Endothelial cell of umbilical vein (primary cell): Measurements from ENCODE around the gene SNCAIP. TPM values are rescaled to one million over a fixed set of nuclear protein-coding genes. Genes with fewer than 3 reads are reported as not detected.
"Not testable (repeated sequence)": the region's sequence is repeated elsewhere in the genome, so short reads cannot be mapped to it uniquely, and the experiment has no call there.

ENCODE experiments used
- BruUV-seq: library from RNA; stranded (reverse); fragments of 400-500 nt; replicated peaks from 2 replicates; lab custom pipeline; 2021; lab: Mats Ljungman, UMichigan
- CTCF ChIA-PET: fragments of 300-600, 350-600 bp; sonication (Branson Sonifier 250); formaldehyde crosslinking; loops from one replicate; lab custom pipeline; 2021; ENCODE audit warnings: antibody characterized with exemption, inconsistent platforms; lab: Charles Lee
- POLR2A ChIA-PET: fragments of 300-600, 350-600 bp; sonication (Branson Sonifier 250); formaldehyde crosslinking; loops from one replicate; lab custom pipeline; 2021; ENCODE audit warnings: antibody characterized with exemption, inconsistent platforms; lab: Charles Lee
- DNase-seq: peaks from one replicate; pipeline ENCODE4 v3.0.0-alpha.2; 2011; ENCODE audit warnings: low read depth, low spot score
- FAIRE-seq: peaks from 2 replicates; lab custom pipeline; 2011; peaks lifted over from hg19 to GRCh38; lab: Jason Lieb, UNC
- H2AFZ ChIP-seq: 2 replicates; pipeline ENCODE4 v1.6.0; 2012; ENCODE audit warnings: low read depth, low read length, control low read depth, inconsistent platforms
- H3K27ac ChIP-seq: 2 replicates; pipeline ENCODE4 v1.5.1; 2011; ENCODE audit warnings: low read depth, mild to moderate bottlenecking, control low read depth, low read length, moderate library complexity; ENCODE audit not compliant: insufficient read depth
- H3K27me3 ChIP-seq, 2 experiments: 2 replicates each; pipeline versions ENCODE4 v1.6.0 to v1.6.1; 2011; ENCODE audit warnings: low read length in 2 of 2, mixed read lengths in 1 of 2; ENCODE audit not compliant: control insufficient read depth in 2 of 2, insufficient read depth in 2 of 2
- H3K36me3 ChIP-seq, 2 experiments: 2 replicates in 1 of 2; 3 replicates in 1 of 2; pipeline ENCODE4 v1.5.1; 2011; ENCODE audit warnings: low read length in 2 of 2, mild to moderate bottlenecking in 1 of 2, moderate library complexity in 1 of 2; ENCODE audit not compliant: control insufficient read depth in 2 of 2, insufficient read depth in 2 of 2; ENCODE audit errors: extremely low read depth in 1 of 2
- H3K4me1 ChIP-seq: 3 replicates; pipeline ENCODE4 v1.5.1; 2011; ENCODE audit warnings: mild to moderate bottlenecking, low read length; ENCODE audit not compliant: control insufficient read depth, insufficient read depth; ENCODE audit errors: extremely low read depth
- H3K4me2 ChIP-seq: 2 replicates; pipeline ENCODE4 v1.6.1; 2011; ENCODE audit warnings: low read length, control low read depth, mixed read lengths; ENCODE audit not compliant: insufficient read depth
- H3K4me3 ChIP-seq, 3 experiments: fragments of 200-600 bp in 1 of 3; sonication (generic), shearing (Covaris generic) in 1 of 3; replicated peaks in 1 of 3; 2 replicates each; pipeline ENCODE4 v1.5.1; 2011 to 2016; ENCODE audit warnings: control low read depth in 3 of 3, low read length in 3 of 3, mild to moderate bottlenecking in 2 of 3, inconsistent platforms in 1 of 3, low read depth in 1 of 3, moderate library complexity in 1 of 3; ENCODE audit not compliant: insufficient read depth in 1 of 3
- H3K79me2 ChIP-seq: 2 replicates; pipeline ENCODE4 v1.6.0; 2012; ENCODE audit warnings: low read length, inconsistent platforms; ENCODE audit not compliant: control insufficient read depth, insufficient read depth
- H3K9ac ChIP-seq: replicated peaks from 2 replicates; pipeline ENCODE3; 2011; ENCODE audit warnings: low read length, control low read depth; ENCODE audit not compliant: insufficient read depth; ENCODE audit errors: extremely low read depth
- H3K9me1 ChIP-seq: replicated peaks from 3 replicates; pipeline ENCODE4 v1.6.0; 2011; ENCODE audit warnings: mild to moderate bottlenecking, low read length; ENCODE audit not compliant: control insufficient read depth, insufficient read depth; ENCODE audit errors: extremely low read depth
- H3K9me3 ChIP-seq: replicated peaks from 2 replicates; pipeline ENCODE4 v1.5.1; 2012; ENCODE audit warnings: low read length, inconsistent platforms; ENCODE audit not compliant: control insufficient read depth, insufficient read depth
- H4K20me1 ChIP-seq: replicated peaks from 2 replicates; pipeline ENCODE3; 2011; ENCODE audit warnings: mild to moderate bottlenecking, low read length; ENCODE audit not compliant: control insufficient read depth, insufficient read depth; ENCODE audit errors: extremely low read depth
- EZH2 ChIP-seq: IDR thresholded peaks from 2 replicates; pipeline ENCODE4 v1.6.1; 2012; ENCODE audit warnings: borderline replicate concordance, low read depth, mild to moderate bottlenecking, moderate library complexity, low read length, inconsistent platforms; ENCODE audit not compliant: severe bottlenecking
- FOS ChIP-seq: IDR thresholded peaks from 2 replicates; pipeline ENCODE4 v1.6.1; 2011; ENCODE audit warnings: mild to moderate bottlenecking, low read length, moderate library complexity, borderline replicate concordance; ENCODE audit not compliant: insufficient read depth
- GATA2 ChIP-seq: IDR thresholded peaks from 2 replicates; pipeline ENCODE4 v1.7.0; 2011; ENCODE audit warnings: low read depth, mild to moderate bottlenecking, moderate library complexity, mixed read lengths, low read length; ENCODE audit not compliant: insufficient read length, insufficient read depth
- POLR2AphosphoS5 ChIP-seq: IDR thresholded peaks from 2 replicates; pipeline ENCODE4 v1.6.1; 2012; ENCODE audit warnings: low read depth, mild to moderate bottlenecking, control low read depth, low read length, moderate library complexity; ENCODE audit not compliant: insufficient read depth
- dilution Hi-C: fragments of 300-500 bp; cut with MboI; formaldehyde crosslinking; loops from one replicate; pipeline ENCODE4 v1.15.0; 2019; ENCODE audit warnings: low sequenced_read_pairs; ENCODE audit not compliant: extremely low pct_ligation_motif_present
- intact Hi-C: fragments of 100-400 bp; cut with micrococcal nuclease; formaldehyde crosslinking; loops from one replicate; pipeline ENCODE4 v1.10.0; 2022
- polyA plus RNA-seq, 4 experiments: library from polyadenylated mRNA; depleted of rRNA in 3 of 4; stranded (reverse) in 3 of 4; unstranded in 1 of 4; fragments of >200 nt; gene quantifications; 2 replicates each; pipeline versions ENCODE4 v1.2.1 to v1.2.3, GENCODE V29; 2011 to 2012; ENCODE audit warnings: missing spikeins in 1 of 4
- total RNA-seq: library from RNA; stranded (reverse); gene quantifications from 2 replicates; pipeline ENCODE4 v1.2.3, GENCODE V29; 2021
- TF ChIP-seq, protein P1 (sequence below): IDR thresholded peaks from 2 replicates; pipeline ENCODE4 v1.6.1; 2011; ENCODE audit not compliant: insufficient read depth, insufficient read length

The SNCAIP gene
- total and polyA plus RNA-seq, 2 donors (not counting 3 experiments of a cell fraction or from before 2014, with no cell fraction given): 13.1 to 42.0 TPM

DNA sequence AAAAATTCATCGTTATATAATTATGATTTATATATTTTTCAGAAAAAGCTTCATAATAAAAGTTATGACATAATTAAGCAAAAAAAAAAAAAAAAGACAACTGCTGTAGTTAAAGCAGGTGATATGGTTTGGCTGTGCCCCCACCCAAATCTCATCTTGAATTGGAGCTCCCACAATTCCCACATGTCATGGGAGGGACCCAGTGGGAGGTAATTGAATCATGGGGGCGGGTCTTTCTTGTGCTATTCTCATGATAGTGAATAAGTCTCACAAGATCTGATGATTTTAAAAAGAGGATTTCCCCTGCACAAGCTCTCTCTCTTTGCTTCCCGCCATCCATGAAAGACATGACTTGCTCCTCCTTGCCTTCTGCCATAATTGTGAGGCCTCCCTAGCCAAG is 41.3 kb downstream of the SNCAIP start:
- H3K27ac ChIP-seq, H3K9me3 ChIP-seq, H3K4me3 ChIP-seq, H3K9ac ChIP-seq, H3K27me3 ChIP-seq, FAIRE-seq, DNase-seq, dilution Hi-C loops, H3K9me1 ChIP-seq, intact Hi-C loops, BruUV-seq, H3K79me2 ChIP-seq, H2AFZ ChIP-seq, POLR2A ChIA-PET, H3K36me3 ChIP-seq, H3K4me2 ChIP-seq, H4K20me1 ChIP-seq, CTCF ChIA-PET: not testable (repeated sequence)
- peaks cover 15% of the 10 kb centered on the region for H3K4me1 ChIP-seq

DNA sequence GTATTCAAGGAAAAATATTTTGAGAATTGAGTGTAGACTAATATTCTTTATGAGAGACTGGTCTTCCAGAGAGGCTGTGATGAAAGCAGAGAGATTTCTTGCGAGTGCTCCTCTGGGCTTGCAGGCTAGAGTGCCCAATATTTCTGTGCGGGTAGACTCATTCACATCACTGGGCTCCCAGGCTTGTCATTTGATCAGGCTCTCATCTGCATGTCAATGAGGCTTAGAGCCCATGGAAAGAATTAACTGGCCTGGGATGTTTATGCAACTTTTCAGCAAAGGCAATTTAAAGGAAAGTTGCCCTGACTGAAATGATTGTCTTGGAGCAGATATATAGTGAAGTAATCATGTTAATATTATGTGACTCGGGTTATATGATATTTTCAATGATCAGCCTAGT is 42.3 kb downstream of the SNCAIP start:
- ChIA-PET CTCF (no interaction called here), POLR2A (no interaction called here)
- no peaks in the 10 kb centered on the region for H3K79me2 ChIP-seq
- H3K4me2 ChIP-seq: no peak overlapping the region
- H3K4me1 ChIP-seq: peaks cover 22% of the 10 kb centered on the region
- no peak overlapping the region for H3K9ac ChIP-seq
- no peak overlapping the region for H2AFZ ChIP-seq
- peak; percentile 19 for DNase-seq
- no peak overlapping the region for H3K4me3 ChIP-seq
- TF ChIP-seq EZH2: no peak
- TF ChIP-seq GATA2: no peak
- TF ChIP-seq FOS: no peak
- TF ChIP-seq, protein P1, sequence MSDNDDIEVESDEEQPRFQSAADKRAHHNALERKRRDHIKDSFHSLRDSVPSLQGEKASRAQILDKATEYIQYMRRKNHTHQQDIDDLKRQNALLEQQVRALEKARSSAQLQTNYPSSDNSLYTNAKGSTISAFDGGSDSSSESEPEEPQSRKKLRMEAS: no peak
- no peak for TF ChIP-seq POLR2AphosphoS5
- no peaks in the 10 kb centered on the region for H3K27me3 ChIP-seq
- no peak for FAIRE-seq
- H3K36me3 ChIP-seq: no peaks in the 10 kb centered on the region
- dilution Hi-C loops: no loop called here
- intact Hi-C loops: no loop called here
- no peaks in the 10 kb centered on the region for H3K9me1 ChIP-seq
- no peak overlapping the region for H3K27ac ChIP-seq
- H3K9me3 ChIP-seq: no peaks in the 10 kb centered on the region
- no TSS peak for BruUV-seq
- peaks cover 2% of the 10 kb centered on the region for H4K20me1 ChIP-seq
